Peyer's patch (tissue), 4 donors: Measurements from ENCODE around the gene RICTOR. TPM values are rescaled to one million over a fixed set of nuclear protein-coding genes. Genes with fewer than 3 reads are reported as not detected.

Source experiments
- DNase-seq, 3 donors: peaks; one replicate each; pipeline ENCODE4 v3.0.0-alpha.2; 2017 to 2019
- H3K27ac ChIP-seq, 4 donors: fragments of 200-600 bp; sonication (generic); one replicate each; pipeline ENCODE4 v1.5.1; 2016 to 2019
- H3K27me3 ChIP-seq, 2 donors: fragments of 200-600 bp; sonication (generic); one replicate each; pipeline ENCODE4 v1.5.1; 2019
- H3K36me3 ChIP-seq, 3 donors: fragments of 200-600 bp; sonication (generic); one replicate each; pipeline ENCODE4 v1.5.1; 2016 to 2019
- H3K4me1 ChIP-seq, 4 donors: fragments of 200-600 bp; sonication (generic); one replicate each; pipeline ENCODE4 v1.5.1; 2016 to 2019
- H3K4me3 ChIP-seq, 4 donors: fragments of 200-600 bp; sonication (generic); 1 replicate in 3 of 4; 2 replicates in 1 of 4; pipeline ENCODE4 v1.5.1; 2016 to 2019; ENCODE audit warnings: mild to moderate bottlenecking in 1 of 4
- H3K9me3 ChIP-seq, 4 donors: fragments of 200-600 bp; sonication (generic); one replicate each; pipeline ENCODE4 v1.5.1; 2016 to 2019; ENCODE audit warnings: mild to moderate bottlenecking in 1 of 4
- CTCF ChIP-seq, 6 experiments: fragments of 450-650 bp in 4 of 6; fragments of 200-600 bp in 2 of 6; sonication (generic) in 1 of 6; IDR thresholded peaks; one replicate each; pipeline ENCODE4 v1.5.1; 2017 to 2019; ENCODE audit warnings: antibody characterized with exemption in 6 of 6, mild to moderate bottlenecking in 3 of 6, moderate library complexity in 1 of 6
- POLR2A ChIP-seq, 2 donors: fragments of 450-650 bp; IDR thresholded peaks; one replicate each; pipeline ENCODE4 v1.5.1; 2017; ENCODE audit warnings: antibody characterized with exemption in 2 of 2, mild to moderate bottlenecking in 2 of 2, moderate library complexity in 2 of 2
- total RNA-seq, 4 donors: library from RNA; depleted of rRNA; stranded (reverse); fragments of >200 nt; gene quantifications; one replicate each; pipeline ENCODE4 v1.1.0, GENCODE V29; 2016

Gene RICTOR
- total RNA-seq, 4 donors from 2014 or later: 27.0 to 48.7 (median 33.5) TPM

- H3K4me1 ChIP-seq: no peaks in the 10 kb centered on the region
- H3K36me3 ChIP-seq: peaks cover 0 to 57% (median 0%) of the 10 kb centered on the region in 3 donors
- no peaks in the 10 kb centered on the region for H3K27me3 ChIP-seq
- H3K4me3 ChIP-seq: no peak overlapping the region
- H3K27ac ChIP-seq: no peak overlapping the region
- no peaks in the 10 kb centered on the region for H3K9me3 ChIP-seq
- DNase-seq: no peak
- no peak for TF ChIP-seq CTCF (IDR thresholded peaks at IDR 0.05)
- no peak for TF ChIP-seq POLR2A (IDR thresholded peaks at IDR 0.05)
These were observed 132.3 kb downstream of the RICTOR start for GRCh38 chr5:38941912-38942311.

- no peak overlapping the region for H3K27ac ChIP-seq
- H3K4me3 ChIP-seq: no peak overlapping the region
- H3K4me1 ChIP-seq: no peaks in the 10 kb centered on the region
- TF ChIP-seq POLR2A (IDR thresholded peaks at IDR 0.05) (no peak), CTCF (IDR thresholded peaks at IDR 0.05) (no peak)
- H3K36me3 ChIP-seq: peaks cover 0 to 41% (median 0%) of the 10 kb centered on the region in 3 donors
- DNase-seq: no peak
- H3K27me3 ChIP-seq: no peaks in the 10 kb centered on the region
- H3K9me3 ChIP-seq: no peaks in the 10 kb centered on the region
These were observed 133.9 kb downstream of the RICTOR start for GRCh38 chr5:38940230-38940858.

- no peak overlapping the region for H3K4me3 ChIP-seq
- DNase-seq: no peak
- H3K27me3 ChIP-seq: no peaks in the 10 kb centered on the region
- no peaks in the 10 kb centered on the region for H3K4me1 ChIP-seq
- peaks cover 0 to 27% (median 0%) of the 10 kb centered on the region in 3 donors for H3K36me3 ChIP-seq
- no peak for TF ChIP-seq CTCF (IDR thresholded peaks at IDR 0.05)
- TF ChIP-seq POLR2A (IDR thresholded peaks at IDR 0.05): no peak
- H3K27ac ChIP-seq: no peak overlapping the region
- no peaks in the 10 kb centered on the region for H3K9me3 ChIP-seq
These were observed 135.2 kb downstream of the RICTOR start for GRCh38 chr5:38938973-38939372.

GRCh38 chr5:38938424-38938823, 135.8 kb downstream of the RICTOR start:
- Histone ChIP-seq H3K9me3 (no peaks in the 10 kb centered on the region), H3K4me1 (no peaks in the 10 kb centered on the region), H3K4me3 (no peak overlapping the region), H3K36me3 (peaks cover 0 to 22% (median 0%) of the 10 kb centered on the region in 3 donors), H3K27me3 (no peaks in the 10 kb centered on the region), H3K27ac (no peak overlapping the region)
- DNase-seq: no peak
- TF ChIP-seq CTCF (IDR thresholded peaks at IDR 0.05) (no peak), POLR2A (IDR thresholded peaks at IDR 0.05) (no peak)

- TF ChIP-seq POLR2A (IDR thresholded peaks at IDR 0.05) (no peak), CTCF (IDR thresholded peaks at IDR 0.05) (no peak)
- H3K4me3 ChIP-seq: no peak overlapping the region
- H3K36me3 ChIP-seq: peaks cover 0 to 3% (median 0%) of the 10 kb centered on the region in 3 donors
- H3K27ac ChIP-seq: no peak overlapping the region
- H3K4me1 ChIP-seq: no peaks in the 10 kb centered on the region
- DNase-seq: no peak
- no peaks in the 10 kb centered on the region for H3K27me3 ChIP-seq
- no peaks in the 10 kb centered on the region for H3K9me3 ChIP-seq
These were observed 137.9 kb downstream of the RICTOR start for GRCh38 chr5:38936269-38936668.
